HEK293T (cell line): ENCODE data around the gene TNIP2.

Experiments
- ARNT ChIP-seq: fragments of 450-650 bp; IDR thresholded peaks from 2 replicates; pipeline ENCODE4 v1.6.1; 2017; ENCODE audit warnings: mild to moderate bottlenecking
- ELF4 ChIP-seq: fragments of 450-650 bp; IDR thresholded peaks from 2 replicates; pipeline ENCODE4 v1.6.1; 2017; ENCODE audit warnings: antibody characterized with exemption
- SUZ12 ChIP-seq: fragments of 450-650 bp; IDR thresholded peaks from 2 replicates; pipeline ENCODE4 v1.6.1; 2016; ENCODE audit warnings: mild to moderate bottlenecking

DNA sequence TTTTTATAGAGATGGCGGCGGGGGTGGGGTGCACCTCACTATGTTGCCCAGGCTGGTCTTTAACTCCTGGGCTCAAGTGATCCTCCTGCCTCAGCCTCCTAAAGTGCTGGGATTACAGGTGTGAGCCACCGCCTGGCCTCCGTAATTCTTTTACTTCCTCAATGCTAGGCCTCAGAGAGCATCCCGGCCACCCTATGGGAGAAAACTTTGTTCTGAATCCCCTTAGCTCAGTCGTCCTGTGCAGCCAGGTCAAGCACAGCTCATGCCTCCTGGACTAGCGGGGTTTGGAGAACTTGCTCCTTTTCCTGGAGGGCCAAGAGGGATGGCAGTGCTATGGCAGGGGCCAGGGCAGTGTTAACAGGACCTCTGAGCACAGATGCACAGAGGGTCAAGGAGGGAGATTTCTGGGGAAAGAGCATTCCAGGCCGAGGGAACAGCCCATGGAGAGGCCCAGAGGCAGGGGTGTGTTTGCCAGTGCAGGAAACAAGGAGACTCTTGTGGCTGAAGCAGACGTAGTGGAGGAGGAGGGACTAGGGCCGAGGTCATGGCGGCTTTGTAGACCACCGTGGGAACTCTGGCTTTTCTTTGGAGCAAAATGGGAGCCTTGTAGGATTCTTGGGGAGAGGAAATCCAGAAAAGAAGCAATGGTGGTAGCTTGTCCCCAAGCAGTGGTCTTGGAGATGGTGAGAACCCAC lies 9.8 kb upstream of the TNIP2 start:
- TF ChIP-seq ARNT (no peak), SUZ12 (no peak), ELF4 (no peak)
